ENCODE measurements around the gene C19orf53. TPM values are rescaled to one million over a fixed set of nuclear protein-coding genes. Genes with fewer than 3 reads are reported as not detected.

C19orf53 gene
- total RNA-seq, result 223 and 292 TPM in 2 replicates

GRCh38 chr19:13774217-13775191 lies at the start of gene C19orf53:
Gene C19orf53, plus strand, starts transcription at chr19:13774456. Its CDS starts 22 bp downstream, at chr19:13774478.

GRCh38 chr19:13764101-13764807 lies 10.0 kb upstream of the C19orf53 start, which contains the start of gene MRI1:
Gene MRI1, plus strand, starts transcription at chr19:13764522. Its CDS starts 67 bp downstream, at chr19:13764589.

GRCh38 chr19:13794757-13795589 lies 20.7 kb downstream of the C19orf53 start, which contains the start of gene ZSWIM4:
Gene ZSWIM4, plus strand, starts transcription at chr19:13795443. Its CDS starts 206 bp downstream, at chr19:13795649.

Other genes starting within 250 kb of the C19orf53 start
- gene MRI1, start 9.9 kb upstream of the C19orf53 start, total RNA-seq, result 26.4 and 27.4 TPM in 2 replicates
- 4.2 and 4.9 TPM in 2 replicates for gene ZSWIM4, start 21.0 kb downstream of the C19orf53 start, total RNA-seq
- gene NANOS3, start 102.7 kb downstream of the C19orf53 start, total RNA-seq, result not detected in 2 replicates
- gene BRME1, start 131.7 kb downstream of the C19orf53 start, total RNA-seq, result 0.19 and 0.20 TPM in 2 replicates
- 14.4 and 20.3 TPM in 2 replicates for gene CC2D1A, start 131.7 kb downstream of the C19orf53 start, total RNA-seq
- 5.7 and 8.3 TPM in 2 replicates for gene PODNL1, start 164.0 kb downstream of the C19orf53 start, total RNA-seq
- 8.2 and 9.0 TPM in 2 replicates for gene DCAF15, start 178.1 kb downstream of the C19orf53 start, total RNA-seq
- gene RFX1, start 231.9 kb downstream of the C19orf53 start, total RNA-seq, result 3.9 and 4.5 TPM in 2 replicates